GM19395 (cell line): Measurements from ENCODE around the gene CIB4.
"Not testable (repeated sequence)": the region's sequence is repeated elsewhere in the genome, so short reads cannot be mapped to it uniquely, and the experiment has no call there.

ENCODE experiments used
- ATAC-seq: cut with Tn5 transposase; IDR thresholded peaks from one replicate; pipeline ENCODE4 v1.9.1; 2021; ENCODE audit warnings: mild to moderate bottlenecking, moderate library complexity; ENCODE audit not compliant: unreplicated experiment

CIB4 gene

GRCh38 chr2:26571316-26571715 is 69.8 kb downstream of the CIB4 start:
- ATAC-seq = no peak

GRCh38 chr2:26570083-26570430 is 71.1 kb downstream of the CIB4 start:
- no peak for ATAC-seq

GRCh38 chr2:26569216-26570082 is 71.7 kb downstream of the CIB4 start:
- no peak for ATAC-seq

GRCh38 chr2:26568076-26568890 is 72.9 kb downstream of the CIB4 start:
- ATAC-seq = no peak

GRCh38 chr2:26567534-26567933 is 73.6 kb downstream of the CIB4 start:
- no peak for ATAC-seq

GRCh38 chr2:26566731-26567130 is 74.4 kb downstream of the CIB4 start:
- ATAC-seq = not testable (repeated sequence)

- ATAC-seq = no peak
Observed at GRCh38 chr2:26566081-26566375, 75.1 kb downstream of the CIB4 start.

GRCh38 chr2:26564121-26564644 is 77.0 kb downstream of the CIB4 start:
- no peak for ATAC-seq

GRCh38 chr2:26563686-26564085 is 77.5 kb downstream of the CIB4 start:
- no peak for ATAC-seq

- no peak for ATAC-seq
Observed at GRCh38 chr2:26562811-26563645, 78.1 kb downstream of the CIB4 start.

- no peak for ATAC-seq
Observed at GRCh38 chr2:26561918-26562810, 79.0 kb downstream of the CIB4 start.

- ATAC-seq = no peak
Observed at GRCh38 chr2:26561376-26561775, 79.8 kb downstream of the CIB4 start.

GRCh38 chr2:26560892-26561291 is 80.3 kb downstream of the CIB4 start:
- ATAC-seq = no peak

- no peak for ATAC-seq
Observed at GRCh38 chr2:26559556-26559955, 81.6 kb downstream of the CIB4 start.

GRCh38 chr2:26559044-26559405 is 82.1 kb downstream of the CIB4 start:
- no peak for ATAC-seq

GRCh38 chr2:26558271-26559043 is 82.7 kb downstream of the CIB4 start:
- no peak for ATAC-seq

GRCh38 chr2:26557244-26557925 is 83.8 kb downstream of the CIB4 start:
- no peak for ATAC-seq

GRCh38 chr2:26556309-26557243 is 84.6 kb downstream of the CIB4 start:
- no peak for ATAC-seq
